Prostate gland (tissue), 1 donor: ENCODE measurements around the gene ZNF609.

Source experiments
- POLR2A ChIP-seq: fragments of 450-650 bp; IDR thresholded peaks from one replicate; pipeline ENCODE4 v1.6.1; 2016; ENCODE audit warnings: antibody characterized with exemption, mild to moderate bottlenecking
- POLR2AphosphoS5 ChIP-seq: sonication (generic); formaldehyde crosslinking; IDR thresholded peaks from one replicate; pipeline ENCODE4 v1.6.1; 2017; ENCODE audit warnings: antibody characterized with exemption

DNA sequence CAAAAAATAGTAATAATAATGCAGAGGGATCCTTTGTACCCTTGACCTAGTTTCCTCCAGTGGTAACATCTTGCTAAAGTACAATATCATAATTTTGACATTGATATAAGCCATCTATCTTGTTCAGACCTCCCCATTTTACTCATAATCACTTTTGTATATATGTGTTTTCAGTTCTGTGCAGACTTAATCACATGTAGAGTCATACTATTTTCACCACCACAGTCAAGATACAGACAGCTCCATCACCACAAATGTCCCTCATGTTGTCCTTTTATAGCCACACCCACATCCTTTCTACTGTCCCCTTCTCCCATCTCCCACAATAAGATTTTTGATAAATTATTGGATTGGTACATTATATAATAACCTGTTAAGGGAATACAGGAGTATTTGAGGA, 25.4 kb downstream of the ZNF609 start:
- TF ChIP-seq POLR2A (no peak), POLR2AphosphoS5 (no peak)
